Epithelial cell of esophagus (primary cell): Measurements from ENCODE around the gene PRTN3.
"Not testable (repeated sequence)": the region's sequence is repeated elsewhere in the genome, so short reads cannot be mapped to it uniquely, and the experiment has no call there.

ENCODE experiments used
- DNase-seq: peaks from one replicate; pipeline ENCODE4 v3.0.0; 2010; ENCODE audit warnings: low read depth
- H3K4me3 ChIP-seq: 2 replicates; pipeline ENCODE4 v1.5.1; 2011; ENCODE audit warnings: mild to moderate bottlenecking, low read length, control low read depth
- CTCF ChIP-seq: IDR thresholded peaks from 2 replicates; pipeline ENCODE4 v1.5.1; 2011; ENCODE audit warnings: low read depth, mild to moderate bottlenecking, low read length, control low read depth, inconsistent platforms; ENCODE audit not compliant: insufficient read depth; ENCODE audit errors: missing control alignments

The PRTN3 gene

GRCh38 chr19:876780-877314 is 36.0 kb downstream of the PRTN3 start:
- no peak for DNase-seq
- H3K4me3 ChIP-seq, result no peak overlapping the region
- no peak for TF ChIP-seq CTCF

- not testable (repeated sequence) for DNase-seq, H3K4me3 ChIP-seq
Observed at GRCh38 chr19:877992-878660, 37.3 kb downstream of the PRTN3 start.

- not testable (repeated sequence) for H3K4me3 ChIP-seq, DNase-seq
Observed at GRCh38 chr19:878751-879561, 38.2 kb downstream of the PRTN3 start.

GRCh38 chr19:879711-880438 is 39.1 kb downstream of the PRTN3 start:
- TF ChIP-seq CTCF, result no peak
- no peak overlapping the region for H3K4me3 ChIP-seq
- no peak for DNase-seq

- no peak overlapping the region for H3K4me3 ChIP-seq
- DNase-seq, result no peak
- TF ChIP-seq CTCF, result no peak
Observed at GRCh38 chr19:881385-882071, 40.7 kb downstream of the PRTN3 start.

GRCh38 chr19:882871-883497 is 42.2 kb downstream of the PRTN3 start:
- DNase-seq, result no peak
- no peak for TF ChIP-seq CTCF
- no peak overlapping the region for H3K4me3 ChIP-seq

- H3K4me3 ChIP-seq, result no peak overlapping the region
- peak; percentile 89 for DNase-seq
- peak; percentile 59 for TF ChIP-seq CTCF
Observed at GRCh38 chr19:883661-884211, 42.9 kb downstream of the PRTN3 start.
